C4-2B (cell line): Measurements from ENCODE around the gene CD47.

Source experiments
- H3K27ac ChIP-seq: fragments of 450-650 bp; 2 replicates; pipeline ENCODE4 v1.5.1; 2017
- ZFX ChIP-seq: fragments of 450-650 bp; IDR thresholded peaks from 2 replicates; pipeline ENCODE4 v1.6.1; 2017
- TF ChIP-seq, protein P1 (sequence below): fragments of 450-650 bp; conservative IDR thresholded peaks from 2 replicates; pipeline ENCODE4 v1.5.1; 2017; ENCODE audit warnings: mild to moderate bottlenecking

Gene CD47

DNA sequence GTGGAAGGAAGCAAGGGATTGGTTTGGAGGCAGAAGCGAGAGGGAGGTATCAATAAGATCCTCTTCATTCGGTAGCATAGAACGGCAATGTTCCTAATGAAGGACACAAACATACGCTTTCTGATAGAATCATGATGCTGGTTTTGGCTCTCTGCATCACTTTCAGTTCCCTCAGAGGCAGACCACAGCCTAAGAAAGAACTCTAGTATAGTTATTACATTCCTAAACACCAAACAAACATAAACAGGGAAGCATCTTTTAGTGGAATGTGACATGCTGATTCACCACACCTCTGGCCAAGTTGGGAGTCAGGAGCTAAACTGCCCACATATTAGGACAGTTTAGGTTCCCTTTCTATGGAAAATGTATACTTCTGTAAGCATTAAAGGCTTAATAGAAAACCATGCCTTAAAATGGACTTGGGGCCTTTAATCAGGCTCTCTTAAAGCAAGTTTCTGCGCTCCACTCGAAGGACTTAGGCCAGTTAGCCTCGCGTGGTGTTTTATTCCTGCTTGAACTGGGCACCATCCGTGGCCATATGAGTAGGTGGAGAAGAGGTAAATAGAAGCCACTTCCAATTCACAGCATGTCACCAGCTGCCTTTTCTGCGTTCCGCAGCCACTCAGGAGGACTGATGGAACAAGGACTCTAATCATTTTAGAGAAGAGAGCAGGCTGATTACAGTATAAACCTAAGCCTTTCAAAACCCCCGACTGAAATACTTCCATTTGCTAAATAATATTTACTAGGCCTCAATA lies 53.7 kb downstream of the CD47 start:
- no peak for TF ChIP-seq ZFX
- TF ChIP-seq, protein P1, sequence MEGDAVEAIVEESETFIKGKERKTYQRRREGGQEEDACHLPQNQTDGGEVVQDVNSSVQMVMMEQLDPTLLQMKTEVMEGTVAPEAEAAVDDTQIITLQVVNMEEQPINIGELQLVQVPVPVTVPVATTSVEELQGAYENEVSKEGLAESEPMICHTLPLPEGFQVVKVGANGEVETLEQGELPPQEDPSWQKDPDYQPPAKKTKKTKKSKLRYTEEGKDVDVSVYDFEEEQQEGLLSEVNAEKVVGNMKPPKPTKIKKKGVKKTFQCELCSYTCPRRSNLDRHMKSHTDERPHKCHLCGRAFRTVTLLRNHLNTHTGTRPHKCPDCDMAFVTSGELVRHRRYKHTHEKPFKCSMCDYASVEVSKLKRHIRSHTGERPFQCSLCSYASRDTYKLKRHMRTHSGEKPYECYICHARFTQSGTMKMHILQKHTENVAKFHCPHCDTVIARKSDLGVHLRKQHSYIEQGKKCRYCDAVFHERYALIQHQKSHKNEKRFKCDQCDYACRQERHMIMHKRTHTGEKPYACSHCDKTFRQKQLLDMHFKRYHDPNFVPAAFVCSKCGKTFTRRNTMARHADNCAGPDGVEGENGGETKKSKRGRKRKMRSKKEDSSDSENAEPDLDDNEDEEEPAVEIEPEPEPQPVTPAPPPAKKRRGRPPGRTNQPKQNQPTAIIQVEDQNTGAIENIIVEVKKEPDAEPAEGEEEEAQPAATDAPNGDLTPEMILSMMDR = no peak
- no peak overlapping the region for H3K27ac ChIP-seq

DNA sequence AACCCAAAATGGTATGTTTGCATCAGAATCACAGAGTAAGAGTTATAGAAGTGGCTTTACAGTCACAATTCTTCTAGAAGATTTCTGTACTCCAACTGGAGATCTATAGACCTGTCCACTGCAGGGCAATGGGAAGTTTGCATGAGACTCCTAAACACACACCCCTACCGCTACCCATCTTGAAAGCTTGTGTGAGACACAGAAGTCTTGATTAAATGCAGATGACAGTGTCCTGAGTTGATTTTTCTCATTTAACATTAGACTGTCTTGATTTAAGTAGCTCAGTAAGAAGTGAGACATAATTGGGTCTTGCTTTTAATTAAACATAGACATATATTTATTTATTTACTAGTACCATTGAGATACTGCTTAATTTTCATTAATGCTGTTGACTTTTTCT lies 54.4 kb downstream of the CD47 start:
- TF ChIP-seq ZFX = no peak
- TF ChIP-seq, protein P1 = no peak
- H3K27ac ChIP-seq = no peak overlapping the region

DNA sequence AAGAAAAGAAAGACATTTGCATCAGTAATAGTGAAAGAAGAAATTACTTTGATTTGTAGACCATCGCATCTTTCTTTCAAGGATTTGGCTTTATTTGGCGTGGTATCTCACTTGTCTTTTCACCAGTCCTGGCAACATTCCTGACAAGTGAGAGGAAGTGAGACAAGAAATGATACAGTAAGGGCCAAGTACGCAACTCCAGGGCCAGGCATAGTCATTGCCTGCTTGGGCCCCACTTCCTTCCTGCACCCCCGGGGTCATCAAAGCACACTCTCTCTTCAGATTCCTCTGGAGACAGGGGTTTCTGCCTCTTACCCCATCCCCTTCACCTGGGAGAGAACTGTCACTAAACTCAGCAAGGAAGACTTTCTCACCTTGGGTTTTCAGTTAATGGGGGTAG lies 55.1 kb downstream of the CD47 start:
- no peak overlapping the region for H3K27ac ChIP-seq
- no peak for TF ChIP-seq ZFX
- TF ChIP-seq, protein P1 = no peak

DNA sequence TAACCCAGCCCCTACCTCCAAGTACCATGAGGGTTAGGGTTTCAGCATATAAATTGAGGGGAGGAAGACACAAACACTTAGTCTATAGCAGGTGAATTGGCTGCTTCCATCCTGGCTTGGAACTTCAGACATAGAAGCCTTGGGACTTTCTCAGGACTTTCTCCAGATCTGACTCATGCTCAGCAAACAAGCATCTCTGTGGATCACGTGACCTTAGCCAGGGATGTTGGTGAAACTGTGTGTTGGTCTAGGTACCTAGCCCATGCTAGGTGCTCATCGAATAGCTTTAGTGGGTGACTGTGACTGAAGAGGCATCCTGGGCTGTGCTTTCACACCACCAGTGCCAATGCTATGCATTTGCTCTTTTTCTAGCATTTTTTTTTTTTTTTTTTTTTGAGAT lies 58.9 kb downstream of the CD47 start:
- TF ChIP-seq, protein P1 = no peak
- no peak for TF ChIP-seq ZFX
- H3K27ac ChIP-seq = no peak overlapping the region

DNA sequence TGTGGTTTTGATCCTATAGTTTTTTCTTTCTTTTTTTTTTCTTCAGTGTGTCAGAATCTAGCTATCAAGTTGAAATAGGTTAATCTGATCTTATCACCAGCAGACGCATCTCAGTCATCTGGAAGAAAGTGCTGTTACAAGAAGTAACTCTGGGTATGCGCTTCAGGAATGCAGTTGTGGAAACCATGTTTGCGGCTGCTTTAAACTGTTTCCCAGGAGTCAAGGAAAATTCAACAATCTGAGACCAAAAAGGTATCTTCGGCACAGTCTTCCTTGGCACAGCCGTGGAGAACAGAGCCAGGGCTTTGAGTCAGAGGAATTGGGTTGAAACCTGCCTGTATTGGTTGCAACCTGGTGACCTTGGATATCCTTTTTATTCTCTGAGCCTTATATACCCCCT lies 59.9 kb downstream of the CD47 start:
- TF ChIP-seq, protein P1 = no peak
- TF ChIP-seq ZFX = no peak

DNA sequence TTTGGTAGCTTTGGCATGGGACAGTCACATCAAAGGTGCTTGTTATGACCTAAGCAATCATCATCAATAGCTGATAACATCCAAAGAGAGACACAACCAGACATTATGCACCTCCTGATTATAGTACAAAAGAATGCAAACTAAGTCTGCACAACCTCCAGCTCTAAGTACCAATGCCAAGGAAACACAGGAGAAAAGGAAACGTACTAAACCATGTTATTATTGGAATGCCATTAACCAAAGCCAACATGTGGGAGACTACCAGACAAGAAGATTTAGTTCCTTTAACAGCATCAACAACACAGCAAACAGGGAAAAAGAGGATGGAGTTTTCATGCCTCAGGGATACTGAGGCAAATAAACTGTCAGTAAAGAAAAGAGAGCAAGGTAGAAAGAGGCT lies 61.4 kb downstream of the CD47 start:
- H3K27ac ChIP-seq = no peak overlapping the region
- TF ChIP-seq, protein P1 = no peak
- TF ChIP-seq ZFX = no peak

More for the DNA sequence above, 59.9 kb downstream of the CD47 start:
- no peak overlapping the region for H3K27ac ChIP-seq

DNA sequence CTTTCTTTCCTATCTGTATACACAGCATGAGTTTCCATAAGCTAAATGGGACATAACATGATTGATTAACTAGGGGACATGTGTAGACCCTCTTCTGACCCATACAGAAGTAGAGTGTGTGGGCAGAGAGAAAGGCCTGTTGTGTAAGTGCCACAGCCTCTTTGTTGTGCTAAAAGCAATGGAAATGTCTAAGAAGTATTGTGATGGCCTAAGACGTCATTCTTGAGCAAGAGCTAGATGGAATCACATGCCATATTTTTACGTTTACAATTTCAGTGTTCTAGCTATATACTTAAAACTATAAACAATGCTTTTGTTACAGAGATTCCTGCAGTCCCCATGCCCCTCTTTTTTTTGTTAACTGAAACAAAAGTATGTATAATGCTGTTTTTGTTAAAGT lies 61.9 kb downstream of the CD47 start:
- TF ChIP-seq, protein P1 = no peak
- TF ChIP-seq ZFX = no peak
- H3K27ac ChIP-seq = no peak overlapping the region
